HG03103 (cell line): ENCODE data around the gene LASP1.
"Not testable (repeated sequence)": the region's sequence is repeated elsewhere in the genome, so short reads cannot be mapped to it uniquely, and the experiment has no call there.

ENCODE experiments used
- ATAC-seq: cut with Tn5 transposase; IDR thresholded peaks from one replicate; pipeline ENCODE4 v1.9.1; 2021; ENCODE audit warnings: low read depth; ENCODE audit not compliant: unreplicated experiment

The LASP1 gene

DNA sequence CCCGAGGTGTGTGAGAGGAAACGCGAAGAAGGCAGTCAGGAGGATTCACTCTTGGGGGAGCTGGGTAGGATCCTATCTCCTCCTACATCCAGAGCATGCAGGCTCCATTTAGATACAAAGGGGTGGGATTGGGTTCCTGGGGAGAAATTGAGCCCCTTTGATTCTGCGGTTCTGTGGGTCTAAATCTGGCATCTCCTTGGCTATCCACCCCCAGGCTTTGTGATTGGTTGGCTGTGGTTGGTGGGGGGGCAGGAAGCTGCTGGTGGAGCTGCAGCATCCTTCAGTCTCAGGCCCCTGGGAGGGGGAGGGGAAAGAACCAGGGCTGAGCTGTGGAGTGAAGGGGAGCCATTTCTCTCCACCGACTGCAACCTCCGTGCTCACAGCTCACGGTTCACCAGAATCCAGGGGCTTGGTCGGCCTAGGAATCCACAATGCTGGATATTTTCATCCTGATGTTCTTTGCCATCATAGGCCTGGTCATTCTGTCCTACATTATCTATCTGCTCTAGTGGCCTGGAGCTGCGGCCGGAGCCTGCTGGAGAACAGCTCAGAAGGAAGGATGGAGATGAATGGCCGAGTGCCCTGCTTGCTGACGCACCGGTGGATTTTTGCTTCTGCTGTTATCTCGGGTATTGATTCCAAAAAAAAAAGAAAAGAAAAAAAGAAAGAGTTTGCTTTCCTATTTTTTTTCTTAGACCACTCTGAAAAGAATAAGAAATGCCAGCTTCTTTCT is 55.6 kb downstream of the LASP1 start, which contains the start of gene LASP1NB:
Gene LASP1NB (plus strand): TSS at position 352 of the 733 bp plus-strand sequence.
- ATAC-seq, result no peak

DNA sequence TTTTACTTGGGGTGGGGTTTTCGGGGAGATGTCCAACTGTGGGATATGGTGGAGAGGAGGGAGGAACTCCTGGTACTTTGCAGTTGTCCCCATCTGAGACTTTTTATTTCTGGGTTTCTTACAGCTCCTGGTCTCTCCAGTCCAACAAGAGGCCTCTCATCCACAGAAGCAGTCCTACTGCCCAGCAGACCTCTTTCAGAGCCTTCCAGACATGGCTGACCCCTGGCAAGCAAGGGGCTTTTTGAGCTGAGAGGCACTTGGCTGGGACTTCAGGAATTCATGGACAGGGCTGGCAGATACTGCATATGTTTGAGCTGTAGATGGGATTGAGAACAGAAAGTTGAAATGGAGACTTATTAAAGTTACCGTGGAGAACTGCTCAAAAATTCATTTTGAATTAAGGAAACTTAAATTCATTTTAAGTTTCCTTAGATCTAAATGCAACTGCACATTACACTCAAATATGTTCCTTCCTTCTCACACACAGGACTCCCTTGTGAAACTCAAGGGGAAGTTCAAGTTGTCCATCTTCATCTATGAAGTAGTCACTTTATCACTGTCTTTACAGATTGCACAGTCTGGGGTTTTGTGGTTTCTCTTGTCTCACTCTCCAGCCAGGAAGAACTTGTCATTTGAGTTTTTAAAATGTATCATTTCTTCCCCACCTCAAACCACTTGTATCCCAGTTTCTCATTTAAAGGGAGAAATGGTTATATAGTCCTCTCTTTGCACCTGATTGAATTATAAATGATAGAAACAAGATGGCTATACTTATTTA is 56.6 kb downstream of the LASP1 start:
- no peak for ATAC-seq

DNA sequence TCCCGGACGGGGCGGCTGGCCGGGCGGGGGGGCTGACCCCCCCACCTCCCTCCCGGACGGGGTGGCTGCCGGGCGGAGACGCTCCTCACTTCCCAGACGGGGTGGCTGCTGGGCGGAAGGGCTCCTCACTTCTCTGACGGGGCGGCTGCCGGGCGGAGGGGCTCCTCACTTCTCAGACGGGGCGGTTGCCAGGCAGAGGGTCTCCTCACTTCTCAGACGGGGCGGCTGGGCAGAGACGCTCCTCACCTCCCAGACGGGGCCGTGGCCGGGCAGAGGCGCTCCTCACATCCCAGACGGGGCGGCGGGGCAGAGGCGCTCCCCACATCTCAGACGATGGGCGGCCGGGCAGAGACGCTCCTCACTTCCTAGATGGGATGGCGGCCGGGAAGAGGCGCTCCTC is 60.9 kb downstream of the LASP1 start:
- not testable (repeated sequence) for ATAC-seq

- not testable (repeated sequence) for ATAC-seq
Measured at GRCh38 chr17:38933962-38934361, 64.1 kb downstream of the LASP1 start.

- no peak for ATAC-seq
Measured at GRCh38 chr17:38939987-38940386, 70.1 kb downstream of the LASP1 start.

DNA sequence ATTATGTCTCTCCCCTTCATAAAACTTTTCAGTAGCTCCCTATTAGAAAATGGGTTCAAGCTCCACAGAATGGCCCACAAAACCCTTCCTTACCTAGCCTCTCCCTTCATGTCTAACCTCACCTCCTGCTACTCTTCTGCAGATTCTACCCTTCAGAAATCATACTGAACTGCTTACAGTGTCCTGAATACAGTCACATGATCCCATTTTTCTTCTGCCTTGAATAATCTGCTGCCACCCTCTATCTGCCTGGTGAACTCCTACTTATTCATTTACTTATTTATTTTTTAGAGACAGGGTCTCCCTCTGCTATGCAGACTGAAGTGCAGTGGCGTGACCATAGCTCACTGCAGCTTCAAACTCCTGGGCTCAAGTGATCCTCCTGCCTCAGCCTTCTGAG is 70.5 kb downstream of the LASP1 start:
- ATAC-seq, result no peak

DNA sequence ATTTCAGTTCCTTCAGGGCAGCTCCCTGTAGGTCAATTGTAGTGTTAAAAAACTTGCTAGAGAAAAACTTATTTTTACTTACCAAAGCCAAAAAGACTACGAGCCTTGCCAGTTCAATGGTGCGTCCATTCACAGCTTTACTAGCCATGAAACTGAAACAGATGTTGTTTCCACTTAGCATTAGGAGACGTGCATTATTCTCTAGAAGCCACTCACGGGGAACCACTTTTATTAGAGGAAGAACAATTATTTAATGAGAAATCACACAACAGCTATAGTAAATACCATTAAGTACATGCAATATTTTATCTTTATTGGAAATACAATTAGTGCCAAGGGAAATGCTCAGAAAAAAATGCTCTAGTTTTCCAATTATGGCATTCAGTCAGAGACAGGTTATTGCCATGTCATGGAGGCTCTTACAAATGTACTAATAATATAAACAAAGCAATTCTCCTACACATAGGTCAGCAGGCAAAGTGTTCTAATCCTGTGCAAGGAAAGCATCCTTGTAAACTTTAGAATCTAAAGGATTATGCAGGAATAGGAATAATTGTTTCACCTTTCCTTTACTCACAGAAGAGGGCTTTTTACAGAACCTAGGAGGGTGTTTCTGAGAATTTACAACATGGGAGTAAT is 73.0 kb downstream of the LASP1 start:
- ATAC-seq, result no peak

DNA sequence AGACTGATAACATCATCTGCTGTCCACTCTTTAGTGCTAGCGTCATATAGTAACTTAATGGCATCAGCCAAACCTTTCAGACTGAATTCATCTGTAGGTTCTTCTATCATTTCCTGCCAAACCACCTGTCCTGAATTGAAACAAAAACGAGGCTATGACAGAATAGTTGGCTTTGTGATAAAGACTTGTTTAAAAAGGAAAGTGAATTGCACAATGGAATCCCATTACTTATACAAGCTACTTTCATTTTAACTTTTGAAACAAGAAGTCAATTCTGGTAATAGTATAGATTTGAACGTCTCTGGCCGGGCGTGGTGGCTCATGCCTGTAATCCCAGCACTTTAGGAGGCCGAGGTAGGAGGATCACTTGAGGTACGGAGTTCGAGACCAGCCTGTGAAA is 73.7 kb downstream of the LASP1 start:
- ATAC-seq, result no peak

- ATAC-seq, result no peak
Measured at GRCh38 chr17:38947189-38947588, 77.3 kb downstream of the LASP1 start.

DNA sequence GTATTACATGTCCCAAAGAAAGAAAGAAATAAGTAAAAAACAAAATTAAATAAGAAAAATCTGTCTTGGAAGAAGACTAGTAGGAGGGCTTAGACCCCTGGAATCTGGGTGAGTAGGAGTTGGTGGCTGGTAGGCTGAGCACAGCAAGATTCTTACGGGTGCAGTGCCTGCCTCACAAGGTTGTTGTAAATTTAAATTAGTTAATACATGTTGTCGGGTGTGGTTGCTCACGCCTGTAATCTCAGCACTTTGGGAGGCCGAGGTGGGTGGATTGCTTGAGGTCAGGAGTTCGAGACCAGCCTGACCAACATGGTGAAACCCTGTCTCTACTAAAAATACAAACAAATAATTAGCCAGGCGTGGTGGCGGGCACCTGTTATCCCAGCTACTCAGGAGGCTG is 83.9 kb downstream of the LASP1 start:
- not testable (repeated sequence) for ATAC-seq

DNA sequence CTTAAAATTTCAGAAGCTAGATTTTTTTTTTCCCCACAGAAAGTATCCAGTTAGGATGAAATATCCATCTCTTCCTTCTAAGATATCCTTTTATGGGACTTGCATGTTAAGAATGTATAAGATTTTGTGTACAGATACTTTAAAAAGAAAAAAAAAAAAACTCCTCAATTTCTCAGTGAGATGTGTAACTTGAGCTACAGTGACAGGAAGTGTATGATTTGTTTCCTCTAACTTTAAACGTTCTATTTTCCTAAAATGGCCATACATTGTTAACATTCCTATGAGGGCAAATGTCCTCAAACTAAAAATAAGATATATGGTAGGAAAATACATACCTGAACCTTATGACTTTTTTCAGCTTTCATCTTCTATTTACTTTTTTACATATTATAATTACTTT is 88.5 kb downstream of the LASP1 start:
- no peak for ATAC-seq

DNA sequence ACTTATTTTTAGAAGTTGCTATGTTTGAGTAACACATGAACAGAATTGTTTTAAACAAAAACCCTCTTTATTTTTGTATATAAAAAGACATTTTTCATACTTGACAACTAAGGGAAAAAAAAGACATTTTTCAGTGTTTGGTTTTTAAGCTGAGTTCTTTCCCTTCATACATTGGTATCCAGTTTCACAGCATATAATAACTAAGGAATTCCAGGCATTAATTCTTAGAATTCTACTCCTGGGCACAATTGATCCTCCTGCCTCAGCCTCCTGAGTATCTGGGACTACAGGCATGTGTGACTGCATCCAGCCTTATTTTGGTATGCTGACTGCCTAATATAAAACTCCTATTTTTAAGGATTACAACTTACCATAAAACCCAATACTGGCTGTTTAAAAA is 88.9 kb downstream of the LASP1 start:
- no peak for ATAC-seq

DNA sequence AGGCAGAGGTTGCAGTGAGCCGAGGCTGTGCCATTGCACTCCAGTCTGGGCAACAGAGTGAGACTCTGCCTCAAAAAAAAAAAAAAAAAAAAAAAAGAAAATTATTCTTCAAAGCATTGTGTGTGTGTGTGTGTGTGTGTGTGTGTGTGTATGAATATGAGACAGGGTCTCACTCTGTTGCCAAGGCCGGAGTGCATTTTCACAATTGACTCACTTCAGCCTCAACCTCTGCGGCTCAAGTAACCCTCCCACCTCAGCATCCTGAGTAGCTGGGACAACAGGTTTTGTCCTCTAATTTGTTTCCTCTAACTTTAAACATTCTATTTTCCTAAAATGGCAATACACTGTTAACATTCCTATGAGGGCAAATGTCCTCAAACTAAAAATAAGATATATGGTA is 89.7 kb downstream of the LASP1 start:
- ATAC-seq, result no peak

GRCh38 chr17:38960402-38960801 is 90.5 kb downstream of the LASP1 start:
- ATAC-seq, result no peak

GRCh38 chr17:38961413-38961812 is 91.6 kb downstream of the LASP1 start:
- ATAC-seq, result no peak

GRCh38 chr17:38967290-38967738 is 97.5 kb downstream of the LASP1 start, which contains the start of gene FBXO47:
Gene FBXO47, minus strand, starts transcription at chr17:38967403. Its CDS starts 4,378 bp downstream, at chr17:38963025.
- ATAC-seq, result no peak

GRCh38 chr17:38969281-38969680 is 99.4 kb downstream of the LASP1 start:
- ATAC-seq, result no peak

- ATAC-seq, result no peak
Measured at GRCh38 chr17:38970128-38970527, 100.3 kb downstream of the LASP1 start.

GRCh38 chr17:38970804-38971203 is 100.9 kb downstream of the LASP1 start:
- no peak for ATAC-seq
